ENCODE measurements around the gene PTPRS.
"Not testable (repeated sequence)": the region's sequence is repeated elsewhere in the genome, so short reads cannot be mapped to it uniquely, and the experiment has no call there.

Gene PTPRS

GRCh38 chr19:5364674-5365073, 24.1 kb upstream of the PTPRS start:
- Histone ChIP-seq H3K4me3 (ENCODE audit: low read length in 2 of 2) (no peak overlapping the region), H3K23ac (ENCODE audit: low read depth, low read length, poor library complexity) (no peak overlapping the region), H2AK5ac (ENCODE audit: low read depth, low read length) (no peak overlapping the region), H2AFZ (ENCODE audit: low read length) (peak overlapping the region; percentile 31), H3K4me2 (ENCODE audit: insufficient read depth, low read length, poor library complexity, severe bottlenecking) (no peak overlapping the region), H2BK5ac (ENCODE audit: low read length) (no peak overlapping the region), H4K8ac (ENCODE audit: low read depth, low read length) (no peak overlapping the region), H3K9ac (ENCODE audit: low read depth, low read length, poor library complexity) (no peak overlapping the region), H3K4ac (ENCODE audit: low read length) (no peak overlapping the region), H2BK15ac (ENCODE audit: low read length) (no peak overlapping the region), H2BK120ac (ENCODE audit: low read depth, low read length) (no peak overlapping the region), H3K9me3 (replicated peaks in 1 of 2; ENCODE audit: control insufficient read depth in 2 of 2, insufficient read depth in 1 of 2, low read depth in 1 of 2, low read length in 2 of 2) (no peaks in the 10 kb centered on the region), H3K18ac (ENCODE audit: low read length) (peak overlapping the region; percentile 24), H3K27ac (replicated peaks; ENCODE audit: low read length) (no peak overlapping the region), H3K27me3 (ENCODE audit: control insufficient read depth in 3 of 3, insufficient read depth in 3 of 3, low read depth in 1 of 3, low read length in 3 of 3) (no peaks in the 10 kb centered on the region), H2BK12ac (ENCODE audit: low read length) (no peak overlapping the region), H3K36me3 (replicated peaks in 1 of 2; ENCODE audit: control insufficient read depth in 2 of 2, insufficient read depth in 2 of 2, low read length in 2 of 2) (no peaks in the 10 kb centered on the region), H3K4me1 (ENCODE audit: control insufficient read depth in 2 of 2, insufficient read depth in 1 of 2, low read depth in 1 of 2, low read length in 2 of 2) (peaks cover 3 to 7% of the 10 kb centered on the region in 2 donors), H4K91ac (ENCODE audit: low read depth, low read length, poor library complexity) (no peak overlapping the region), H3K79me1 (ENCODE audit: low read depth, low read length) (no peaks in the 10 kb centered on the region), H3K14ac (ENCODE audit: low read length) (no peak overlapping the region)
- WGBS, 2 donors (ENCODE audit: extremely low coverage in 2 of 2, insufficient read length in 2 of 2, insufficient replicate concordance in 1 of 2): no CpG with 5 or more reads among the region's 7 CpGs
- no peak for DNase-seq (ENCODE audit: low spot score)

GRCh38 chr19:5361839-5362238, 21.2 kb upstream of the PTPRS start:
- not testable (repeated sequence) for H2BK12ac ChIP-seq (ENCODE audit: low read length); H3K23ac ChIP-seq (ENCODE audit: low read depth, low read length, poor library complexity); H2BK5ac ChIP-seq (ENCODE audit: low read length); H3K27ac ChIP-seq (replicated peaks; ENCODE audit: low read length); H3K14ac ChIP-seq (ENCODE audit: low read length); H3K9ac ChIP-seq (ENCODE audit: low read depth, low read length, poor library complexity); H3K4me2 ChIP-seq (ENCODE audit: insufficient read depth, low read length, poor library complexity, severe bottlenecking); H4K91ac ChIP-seq (ENCODE audit: low read depth, low read length, poor library complexity); H3K4me3 ChIP-seq (ENCODE audit: low read length in 2 of 2); H3K18ac ChIP-seq (ENCODE audit: low read length); H2AK5ac ChIP-seq (ENCODE audit: low read depth, low read length); DNase-seq (ENCODE audit: low spot score); H2AFZ ChIP-seq (ENCODE audit: low read length); H3K4me1 ChIP-seq (ENCODE audit: control insufficient read depth in 2 of 2, insufficient read depth in 1 of 2, low read depth in 1 of 2, low read length in 2 of 2); H3K9me3 ChIP-seq (replicated peaks in 1 of 2; ENCODE audit: control insufficient read depth in 2 of 2, insufficient read depth in 1 of 2, low read depth in 1 of 2, low read length in 2 of 2); H4K8ac ChIP-seq (ENCODE audit: low read depth, low read length); H3K27me3 ChIP-seq (ENCODE audit: control insufficient read depth in 3 of 3, insufficient read depth in 3 of 3, low read depth in 1 of 3, low read length in 3 of 3); H2BK120ac ChIP-seq (ENCODE audit: low read depth, low read length); H3K79me1 ChIP-seq (ENCODE audit: low read depth, low read length); H3K36me3 ChIP-seq (replicated peaks in 1 of 2; ENCODE audit: control insufficient read depth in 2 of 2, insufficient read depth in 2 of 2, low read length in 2 of 2); H3K4ac ChIP-seq (ENCODE audit: low read length); H2BK15ac ChIP-seq (ENCODE audit: low read length)
- no CpG with 5 or more reads among the region's 9 CpGs for WGBS, 2 donors (ENCODE audit: extremely low coverage in 2 of 2, insufficient read length in 2 of 2, insufficient replicate concordance in 1 of 2)

- no peak overlapping the region for H2AK5ac ChIP-seq (ENCODE audit: low read depth, low read length)
- H3K4me3 ChIP-seq (ENCODE audit: low read length in 2 of 2): no peak overlapping the region
- no peak overlapping the region for H3K4me2 ChIP-seq (ENCODE audit: insufficient read depth, low read length, poor library complexity, severe bottlenecking)
- DNase-seq (ENCODE audit: low spot score): no peak
- H3K27me3 ChIP-seq (ENCODE audit: control insufficient read depth in 3 of 3, insufficient read depth in 3 of 3, low read depth in 1 of 3, low read length in 3 of 3): no peaks in the 10 kb centered on the region
- H2BK5ac ChIP-seq (ENCODE audit: low read length): no peak overlapping the region
- no peak overlapping the region for H3K18ac ChIP-seq (ENCODE audit: low read length)
- H4K8ac ChIP-seq (ENCODE audit: low read depth, low read length): no peak overlapping the region
- no CpG with 5 or more reads among the region's 4 CpGs for WGBS, 2 donors (ENCODE audit: extremely low coverage in 2 of 2, insufficient read length in 2 of 2, insufficient replicate concordance in 1 of 2)
- peaks cover 3 to 7% of the 10 kb centered on the region in 2 donors for H3K4me1 ChIP-seq (ENCODE audit: control insufficient read depth in 2 of 2, insufficient read depth in 1 of 2, low read depth in 1 of 2, low read length in 2 of 2)
- H3K23ac ChIP-seq (ENCODE audit: low read depth, low read length, poor library complexity): no peak overlapping the region
- H3K14ac ChIP-seq (ENCODE audit: low read length): no peak overlapping the region
- no peak overlapping the region for H2BK12ac ChIP-seq (ENCODE audit: low read length)
- no peak overlapping the region for H4K91ac ChIP-seq (ENCODE audit: low read depth, low read length, poor library complexity)
- H3K36me3 ChIP-seq (replicated peaks in 1 of 2; ENCODE audit: control insufficient read depth in 2 of 2, insufficient read depth in 2 of 2, low read length in 2 of 2): no peaks in the 10 kb centered on the region
- no peak overlapping the region for H3K9ac ChIP-seq (ENCODE audit: low read depth, low read length, poor library complexity)
- no peak overlapping the region for H2AFZ ChIP-seq (ENCODE audit: low read length)
- H3K27ac ChIP-seq (replicated peaks; ENCODE audit: low read length): no peak overlapping the region
- H3K79me1 ChIP-seq (ENCODE audit: low read depth, low read length): no peaks in the 10 kb centered on the region
- no peak overlapping the region for H3K4ac ChIP-seq (ENCODE audit: low read length)
- no peak overlapping the region for H2BK15ac ChIP-seq (ENCODE audit: low read length)
- H3K9me3 ChIP-seq (replicated peaks in 1 of 2; ENCODE audit: control insufficient read depth in 2 of 2, insufficient read depth in 1 of 2, low read depth in 1 of 2, low read length in 2 of 2): no peaks in the 10 kb centered on the region
- H2BK120ac ChIP-seq (ENCODE audit: low read depth, low read length): no peak overlapping the region
Observed at GRCh38 chr19:5361407-5361806, 20.8 kb upstream of the PTPRS start.

GRCh38 chr19:5360003-5360780, 19.6 kb upstream of the PTPRS start:
- H3K4me3 ChIP-seq (ENCODE audit: low read length in 2 of 2): peak overlapping the region in 1 of 2 donors; percentile 23
- no peaks in the 10 kb centered on the region for H3K36me3 ChIP-seq (replicated peaks in 1 of 2; ENCODE audit: control insufficient read depth in 2 of 2, insufficient read depth in 2 of 2, low read length in 2 of 2)
- no peak overlapping the region for H3K4ac ChIP-seq (ENCODE audit: low read length)
- DNase-seq (ENCODE audit: low spot score): no peak
- H3K27ac ChIP-seq (replicated peaks; ENCODE audit: low read length): no peak overlapping the region
- H3K18ac ChIP-seq (ENCODE audit: low read length): peak overlapping the region; percentile 51
- no peak overlapping the region for H4K8ac ChIP-seq (ENCODE audit: low read depth, low read length)
- H2BK12ac ChIP-seq (ENCODE audit: low read length): no peak overlapping the region
- H3K23ac ChIP-seq (ENCODE audit: low read depth, low read length, poor library complexity): peak overlapping the region; percentile 23
- no peaks in the 10 kb centered on the region for H3K9me3 ChIP-seq (replicated peaks in 1 of 2; ENCODE audit: control insufficient read depth in 2 of 2, insufficient read depth in 1 of 2, low read depth in 1 of 2, low read length in 2 of 2)
- H4K91ac ChIP-seq (ENCODE audit: low read depth, low read length, poor library complexity): peak overlapping the region; percentile 46
- H2BK5ac ChIP-seq (ENCODE audit: low read length): peak overlapping the region; percentile 61
- peak overlapping the region; percentile 72 for H2AK5ac ChIP-seq (ENCODE audit: low read depth, low read length)
- H3K4me1 ChIP-seq (ENCODE audit: control insufficient read depth in 2 of 2, insufficient read depth in 1 of 2, low read depth in 1 of 2, low read length in 2 of 2): peaks cover 5 to 7% of the 10 kb centered on the region in 2 donors
- H3K9ac ChIP-seq (ENCODE audit: low read depth, low read length, poor library complexity): peak overlapping the region; percentile 10
- H2BK15ac ChIP-seq (ENCODE audit: low read length): peak overlapping the region; percentile 90
- H3K27me3 ChIP-seq (ENCODE audit: control insufficient read depth in 3 of 3, insufficient read depth in 3 of 3, low read depth in 1 of 3, low read length in 3 of 3): no peaks in the 10 kb centered on the region
- H2AFZ ChIP-seq (ENCODE audit: low read length): no peak overlapping the region
- no peak overlapping the region for H2BK120ac ChIP-seq (ENCODE audit: low read depth, low read length)
- no peak overlapping the region for H3K4me2 ChIP-seq (ENCODE audit: insufficient read depth, low read length, poor library complexity, severe bottlenecking)
- H3K14ac ChIP-seq (ENCODE audit: low read length): peak overlapping the region; percentile 57
- H3K79me1 ChIP-seq (ENCODE audit: low read depth, low read length): no peaks in the 10 kb centered on the region
- WGBS, 2 donors (ENCODE audit: extremely low coverage in 2 of 2, insufficient read length in 2 of 2, insufficient replicate concordance in 1 of 2): no CpG with 5 or more reads among the region's 9 CpGs
